Measurements from ENCODE around the gene EFCAB6.

DNA sequence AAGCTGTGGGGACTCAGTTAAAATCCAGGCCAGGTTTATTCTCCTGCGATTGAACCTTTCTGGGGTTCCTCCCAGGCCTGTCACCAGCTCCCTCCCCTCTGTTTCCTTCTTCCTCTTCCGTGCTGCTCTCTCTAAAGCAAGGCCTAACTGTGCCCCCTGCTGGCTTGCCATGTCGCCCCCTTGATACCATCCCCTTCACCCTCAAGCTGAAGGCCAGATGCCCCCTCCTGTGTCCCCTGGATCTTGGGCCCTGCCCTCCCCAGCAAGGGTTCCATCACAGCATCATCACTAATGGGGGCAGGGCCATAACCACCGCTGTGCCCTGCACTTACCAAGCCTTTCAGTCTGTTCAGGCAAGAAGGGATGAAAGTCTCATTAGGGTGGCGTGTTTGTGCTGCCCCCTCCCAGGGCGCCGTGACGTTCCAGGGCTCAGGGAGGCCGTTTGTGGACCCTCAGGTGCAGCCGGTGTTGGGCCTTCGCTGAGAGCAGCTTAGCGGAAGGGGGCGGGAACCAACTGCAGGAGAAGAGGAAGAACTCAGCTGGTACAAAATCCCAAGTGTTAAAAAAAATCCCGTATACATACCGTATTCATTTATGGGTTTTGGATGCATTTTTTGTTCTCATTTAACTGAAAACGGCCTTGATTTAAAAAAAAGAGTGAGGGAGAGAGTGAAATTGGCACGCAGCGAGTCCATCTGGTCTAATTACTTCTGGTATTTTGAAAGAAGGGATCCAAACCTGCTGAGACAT lies 330.4 kb downstream of the EFCAB6 start:
- TF ChIP-seq, protein P1, sequence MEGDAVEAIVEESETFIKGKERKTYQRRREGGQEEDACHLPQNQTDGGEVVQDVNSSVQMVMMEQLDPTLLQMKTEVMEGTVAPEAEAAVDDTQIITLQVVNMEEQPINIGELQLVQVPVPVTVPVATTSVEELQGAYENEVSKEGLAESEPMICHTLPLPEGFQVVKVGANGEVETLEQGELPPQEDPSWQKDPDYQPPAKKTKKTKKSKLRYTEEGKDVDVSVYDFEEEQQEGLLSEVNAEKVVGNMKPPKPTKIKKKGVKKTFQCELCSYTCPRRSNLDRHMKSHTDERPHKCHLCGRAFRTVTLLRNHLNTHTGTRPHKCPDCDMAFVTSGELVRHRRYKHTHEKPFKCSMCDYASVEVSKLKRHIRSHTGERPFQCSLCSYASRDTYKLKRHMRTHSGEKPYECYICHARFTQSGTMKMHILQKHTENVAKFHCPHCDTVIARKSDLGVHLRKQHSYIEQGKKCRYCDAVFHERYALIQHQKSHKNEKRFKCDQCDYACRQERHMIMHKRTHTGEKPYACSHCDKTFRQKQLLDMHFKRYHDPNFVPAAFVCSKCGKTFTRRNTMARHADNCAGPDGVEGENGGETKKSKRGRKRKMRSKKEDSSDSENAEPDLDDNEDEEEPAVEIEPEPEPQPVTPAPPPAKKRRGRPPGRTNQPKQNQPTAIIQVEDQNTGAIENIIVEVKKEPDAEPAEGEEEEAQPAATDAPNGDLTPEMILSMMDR (IDR thresholded peaks at IDR 0.05), result peak in 2 of 4 experiments; percentile 29 to 43
- TF ChIP-seq POLR2A (IDR thresholded peaks at IDR 0.05) (no peak), POLR2AphosphoS5 (IDR thresholded peaks at IDR 0.05) (no peak)
